SK-N-SH treated with all-trans-retinoic acid at 6 μM for 48 hours (cell line): Measurements from ENCODE around the gene SNRPB.

Experiments
- ATAC-seq: fragments of 200-7000 bp; cut with Tn5 transposase; 3 replicates; pipeline ENCODE4 v1.9.1; 2020; ENCODE audit warnings: mild to moderate bottlenecking, moderate library complexity
- BACH2 ChIP-seq: fragments of 250-450 bp; sonication (Bioruptor Pico); IDR thresholded peaks from 2 replicates; pipeline ENCODE4 v1.9.0; 2021; ENCODE audit warnings: mild to moderate bottlenecking, borderline replicate concordance
- CREB5 ChIP-seq: fragments of 250-450 bp; sonication (Bioruptor Pico); IDR thresholded peaks from 2 replicates; pipeline ENCODE4 v1.5.1; 2020; ENCODE audit warnings: low read depth, mild to moderate bottlenecking, moderate library complexity
- CSDC2 ChIP-seq: fragments of 250-450 bp; sonication (Bioruptor Pico); IDR thresholded peaks from 2 replicates; pipeline ENCODE4 v1.5.0; 2020; ENCODE audit warnings: mild to moderate bottlenecking, moderate library complexity
- ESRRG ChIP-seq: fragments of 250-450 bp; sonication (Bioruptor Pico); IDR thresholded peaks from 2 replicates; pipeline ENCODE4 v1.6.1; 2021; ENCODE audit warnings: mild to moderate bottlenecking
- ISL1 ChIP-seq: fragments of 250-450 bp; sonication (Bioruptor Pico); IDR thresholded peaks from 2 replicates; pipeline ENCODE4 v2.1.2; 2022; ENCODE audit warnings: mild to moderate bottlenecking, moderate library complexity
- PATZ1 ChIP-seq: fragments of 250-450 bp; sonication (Bioruptor Pico); IDR thresholded peaks from 2 replicates; pipeline ENCODE4 v1.8.0; 2020; ENCODE audit warnings: mild to moderate bottlenecking, moderate library complexity, borderline replicate concordance
- RARB ChIP-seq: fragments of 250-450 bp; sonication (Bioruptor Pico); IDR thresholded peaks from 2 replicates; pipeline ENCODE4 v1.8.0; 2021; ENCODE audit warnings: mild to moderate bottlenecking, moderate library complexity
- SNAI2 ChIP-seq: fragments of 250-450 bp; sonication (Bioruptor Pico); IDR thresholded peaks from 2 replicates; pipeline ENCODE4 v1.5.0; 2020; ENCODE audit warnings: mild to moderate bottlenecking, moderate library complexity
- TOX ChIP-seq: fragments of 250-450 bp; sonication (Bioruptor Pico); IDR thresholded peaks from 2 replicates; pipeline ENCODE4 v1.8.0; 2021; ENCODE audit warnings: mild to moderate bottlenecking, moderate library complexity, borderline replicate concordance
- TSHZ2 ChIP-seq: fragments of 250-450 bp; sonication (Bioruptor Pico); IDR thresholded peaks from 2 replicates; pipeline ENCODE4 v1.5.0; 2020; ENCODE audit warnings: mild to moderate bottlenecking, moderate library complexity
- ZC3H10 ChIP-seq: fragments of 250-450 bp; sonication (Bioruptor Pico); IDR thresholded peaks from 2 replicates; pipeline ENCODE4 v1.5.1; 2021; ENCODE audit warnings: mild to moderate bottlenecking, moderate library complexity
- TF ChIP-seq, protein P1 (sequence below): fragments of 250-450 bp; sonication (Bioruptor Pico); IDR thresholded peaks from 2 replicates; pipeline ENCODE4 v1.8.0; 2021; ENCODE audit warnings: low read depth, mild to moderate bottlenecking, moderate library complexity, borderline replicate concordance

The SNRPB gene

DNA sequence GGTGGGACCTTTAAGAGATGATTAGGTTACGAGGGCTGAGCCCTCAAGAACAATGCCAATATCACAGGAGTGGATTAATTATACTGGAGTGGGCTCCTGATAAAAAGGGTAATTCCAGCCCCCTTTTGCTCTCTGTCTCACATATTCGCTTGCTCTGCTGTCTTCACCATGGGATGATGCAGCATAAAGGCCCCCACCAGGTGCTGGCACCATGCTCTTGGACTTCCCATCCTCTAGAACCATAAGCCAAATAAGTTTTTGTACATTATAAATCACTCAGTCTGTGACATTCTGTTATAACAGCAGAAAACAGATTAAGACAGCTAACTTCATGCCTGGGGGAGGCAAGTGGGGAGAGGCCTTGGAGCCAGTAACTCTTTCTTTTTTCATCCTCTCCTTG lies 9.8 kb upstream of the SNRPB start (continued):
- TF ChIP-seq TSHZ2: no peak

DNA sequence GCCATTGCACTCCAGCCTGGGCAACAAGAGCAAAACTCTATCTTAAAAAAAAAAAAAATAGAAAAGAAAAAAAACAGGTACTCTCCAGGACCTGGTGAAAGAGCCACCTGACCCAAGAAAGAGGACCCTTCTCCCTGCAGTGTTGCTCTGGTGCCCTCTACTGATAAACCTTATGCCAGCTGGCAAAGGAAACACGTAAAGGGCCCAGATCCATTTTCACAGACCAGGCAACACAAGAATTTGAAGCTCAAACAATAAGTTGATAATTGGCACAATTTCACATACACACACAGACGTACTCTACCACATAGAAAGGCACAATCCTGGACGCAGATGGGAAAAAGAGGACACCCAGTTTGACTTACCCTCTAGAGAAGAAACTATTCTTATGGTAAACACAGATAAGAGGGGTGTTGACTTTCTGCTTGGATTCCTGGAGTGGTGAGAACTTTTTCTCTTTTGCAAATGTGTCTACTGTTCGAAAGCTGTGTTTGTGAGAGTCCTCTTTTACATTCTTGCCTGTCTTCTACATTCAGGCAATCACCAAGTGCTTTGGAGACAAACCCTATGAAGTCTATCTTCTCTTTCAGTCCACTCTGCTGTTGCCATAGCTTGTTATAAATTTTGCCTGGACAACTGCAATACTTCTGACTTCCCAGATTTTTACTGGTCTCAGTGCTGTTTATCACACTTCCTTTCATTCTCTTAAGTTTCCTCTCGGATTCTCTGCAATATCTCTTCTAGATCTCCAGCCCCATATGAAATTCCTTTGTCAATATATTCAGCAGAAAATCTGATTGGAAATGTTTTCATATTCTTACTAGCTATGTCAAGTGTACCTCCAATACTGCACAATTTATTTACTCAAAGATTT lies 6.4 kb upstream of the SNRPB start:
- no peak for TF ChIP-seq SNAI2 (CRISPR knock-in tag)
- TF ChIP-seq PATZ1 (CRISPR knock-in tag): no peak
- TF ChIP-seq, protein P1, sequence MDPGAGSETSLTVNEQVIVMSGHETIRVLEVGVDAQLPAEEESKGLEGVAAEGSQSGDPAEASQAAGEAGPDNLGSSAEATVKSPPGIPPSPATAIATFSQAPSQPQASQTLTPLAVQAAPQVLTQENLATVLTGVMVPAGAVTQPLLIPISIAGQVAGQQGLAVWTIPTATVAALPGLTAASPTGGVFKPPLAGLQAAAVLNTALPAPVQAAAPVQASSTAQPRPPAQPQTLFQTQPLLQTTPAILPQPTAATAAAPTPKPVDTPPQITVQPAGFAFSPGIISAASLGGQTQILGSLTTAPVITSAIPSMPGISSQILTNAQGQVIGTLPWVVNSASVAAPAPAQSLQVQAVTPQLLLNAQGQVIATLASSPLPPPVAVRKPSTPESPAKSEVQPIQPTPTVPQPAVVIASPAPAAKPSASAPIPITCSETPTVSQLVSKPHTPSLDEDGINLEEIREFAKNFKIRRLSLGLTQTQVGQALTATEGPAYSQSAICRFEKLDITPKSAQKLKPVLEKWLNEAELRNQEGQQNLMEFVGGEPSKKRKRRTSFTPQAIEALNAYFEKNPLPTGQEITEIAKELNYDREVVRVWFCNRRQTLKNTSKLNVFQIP (CRISPR knock-in tag): no peak
- no peak for TF ChIP-seq CSDC2
- TF ChIP-seq TOX (CRISPR knock-in tag): no peak
- ATAC-seq: no peak

- ATAC-seq: no peak
- TF ChIP-seq ESRRG (CRISPR knock-in tag) (no peak), ZC3H10 (CRISPR knock-in tag) (no peak), RARB (CRISPR knock-in tag) (no peak), BACH2 (CRISPR knock-in tag) (no peak)
These were observed 5.5 kb upstream of the SNRPB start for GRCh38 chr20:2475850-2476741.

- ATAC-seq: peak; percentile 3
- no peak for TF ChIP-seq TSHZ2
- TF ChIP-seq SNAI2 (CRISPR knock-in tag): 0 out of 2 replicates have a peak, but pooled peaks have one; percentile 16
- peak; percentile 87 for TF ChIP-seq ISL1 (CRISPR knock-in tag)
- TF ChIP-seq, protein P1 (CRISPR knock-in tag): no peak
- TF ChIP-seq PATZ1 (CRISPR knock-in tag): no peak
- peak; percentile 58 for TF ChIP-seq CREB5 (CRISPR knock-in tag)
These were observed 2.9 kb upstream of the SNRPB start for GRCh38 chr20:2473516-2473915.
